Ecto neural progenitor cell (in vitro differentiated cells): ENCODE measurements around the gene CBLN1.
"Not testable (repeated sequence)": the region's sequence is repeated elsewhere in the genome, so short reads cannot be mapped to it uniquely, and the experiment has no call there.

Experiments used
- DNase-seq: peaks from one replicate; pipeline ENCODE4 v3.0.0-alpha.2; 2018; ENCODE audit warnings: low spot score

The CBLN1 gene

DNA sequence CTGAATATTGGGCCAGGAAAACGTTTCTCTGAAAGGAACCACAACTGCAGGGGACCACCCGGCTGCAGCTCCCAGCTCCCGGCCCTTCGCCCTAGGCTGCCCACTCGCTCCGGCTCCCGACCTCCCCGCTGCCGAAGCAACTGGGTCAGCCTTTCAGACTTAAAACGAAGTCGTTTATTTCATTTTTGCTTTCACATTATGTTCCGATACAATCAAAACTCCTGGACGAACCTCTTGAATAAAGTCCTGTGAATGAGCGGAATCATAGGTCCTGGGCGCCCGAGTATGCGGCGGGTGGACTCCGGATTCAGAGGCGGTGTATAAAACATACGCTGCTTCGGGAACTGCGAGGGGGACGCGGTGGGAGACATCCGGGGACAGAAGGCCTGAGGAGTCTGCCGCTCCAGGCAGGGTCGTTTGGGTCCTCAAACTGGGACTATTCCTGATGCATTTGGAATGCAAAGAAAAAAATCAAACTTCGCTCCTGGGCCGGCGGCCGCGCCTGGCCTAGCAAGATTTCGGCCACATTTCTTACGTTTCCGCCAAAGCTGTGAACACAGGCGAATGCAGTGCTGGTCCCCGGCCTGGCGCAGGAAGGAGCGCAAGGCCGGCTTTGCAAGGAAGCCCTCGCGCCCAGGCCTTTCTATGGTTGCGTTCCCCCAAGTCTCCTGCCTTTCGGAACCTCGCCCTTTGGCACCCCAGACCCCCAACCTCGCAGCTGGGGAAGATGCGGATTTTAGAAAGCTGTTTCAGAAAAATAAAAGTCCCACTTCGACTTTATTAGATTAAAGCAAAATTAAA, 3.7 kb downstream of the CBLN1 start:
- DNase-seq: no peak

DNA sequence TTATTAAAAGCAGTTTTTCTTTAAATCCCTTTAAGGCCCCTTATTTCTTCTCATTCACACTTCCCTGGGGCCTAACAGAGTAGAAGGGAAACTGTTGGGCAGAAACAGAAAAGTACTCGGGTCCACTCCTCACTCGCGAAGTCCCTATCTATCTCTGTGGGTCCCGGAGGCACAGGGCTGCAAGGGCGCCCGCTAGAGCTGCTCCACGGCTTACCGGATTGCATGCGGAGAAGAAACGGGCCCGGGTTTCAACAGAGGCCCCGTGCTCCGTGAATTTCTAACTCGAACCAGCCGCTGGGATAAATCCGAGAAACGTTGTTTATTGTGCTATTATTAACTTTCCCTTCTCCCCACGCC, 4.3 kb downstream of the CBLN1 start:
- DNase-seq: no peak

DNA sequence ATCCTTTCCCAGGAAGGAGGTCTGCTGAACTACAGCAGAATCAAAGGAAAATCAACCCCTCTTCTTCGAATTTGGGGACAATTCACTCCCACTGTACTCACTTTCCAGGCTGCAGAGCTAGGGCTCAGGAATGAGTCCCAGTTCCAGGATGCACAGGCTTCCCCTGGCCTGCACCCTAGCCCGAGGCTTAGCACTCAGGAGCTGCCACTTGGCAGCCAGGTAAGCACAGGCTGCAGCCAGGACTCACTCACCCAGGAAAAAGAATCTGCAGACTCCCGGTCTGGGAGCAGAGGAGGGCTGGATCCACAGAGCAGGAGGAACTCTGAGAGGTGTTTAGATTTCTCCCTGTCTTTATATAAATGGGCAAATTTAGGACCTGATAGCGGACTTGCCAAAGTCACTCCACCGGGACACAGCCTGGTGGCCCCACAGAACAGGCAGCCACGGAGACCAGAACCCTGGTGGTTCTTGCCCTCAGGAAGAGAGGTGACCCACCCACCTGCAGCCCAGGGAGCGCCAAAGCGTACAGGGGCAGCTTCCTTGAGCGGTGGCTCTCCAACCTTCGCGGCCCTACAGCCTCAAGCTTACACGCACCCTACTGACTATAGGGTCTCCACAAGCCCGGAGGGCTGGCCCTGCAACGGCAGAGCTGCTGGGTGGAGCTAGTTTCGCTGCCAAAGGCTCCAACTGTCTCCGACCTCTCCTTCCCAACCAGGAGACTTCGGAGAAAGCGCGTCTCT, 4.8 kb downstream of the CBLN1 start:
- no peak for DNase-seq

DNA sequence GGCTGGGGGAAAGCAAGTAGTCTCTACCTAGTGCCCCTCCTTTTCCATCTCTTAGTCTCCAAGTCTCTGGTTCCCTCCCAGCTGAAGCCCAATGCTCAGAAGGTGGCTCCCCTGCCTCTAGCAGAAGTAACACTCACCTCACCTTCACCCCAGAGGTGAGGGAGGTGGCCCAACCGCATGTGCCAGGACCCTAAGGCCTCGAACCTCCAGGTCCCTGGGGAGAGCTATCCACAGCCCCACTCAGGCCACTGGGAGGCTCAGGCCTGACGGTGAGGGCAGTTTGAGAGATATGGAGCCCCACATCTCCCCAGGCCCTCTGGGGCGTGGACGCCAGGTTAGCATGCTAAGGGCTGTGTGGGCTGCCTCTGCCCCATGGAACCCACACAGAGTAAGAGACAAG, 5.8 kb downstream of the CBLN1 start:
- DNase-seq: no peak

DNA sequence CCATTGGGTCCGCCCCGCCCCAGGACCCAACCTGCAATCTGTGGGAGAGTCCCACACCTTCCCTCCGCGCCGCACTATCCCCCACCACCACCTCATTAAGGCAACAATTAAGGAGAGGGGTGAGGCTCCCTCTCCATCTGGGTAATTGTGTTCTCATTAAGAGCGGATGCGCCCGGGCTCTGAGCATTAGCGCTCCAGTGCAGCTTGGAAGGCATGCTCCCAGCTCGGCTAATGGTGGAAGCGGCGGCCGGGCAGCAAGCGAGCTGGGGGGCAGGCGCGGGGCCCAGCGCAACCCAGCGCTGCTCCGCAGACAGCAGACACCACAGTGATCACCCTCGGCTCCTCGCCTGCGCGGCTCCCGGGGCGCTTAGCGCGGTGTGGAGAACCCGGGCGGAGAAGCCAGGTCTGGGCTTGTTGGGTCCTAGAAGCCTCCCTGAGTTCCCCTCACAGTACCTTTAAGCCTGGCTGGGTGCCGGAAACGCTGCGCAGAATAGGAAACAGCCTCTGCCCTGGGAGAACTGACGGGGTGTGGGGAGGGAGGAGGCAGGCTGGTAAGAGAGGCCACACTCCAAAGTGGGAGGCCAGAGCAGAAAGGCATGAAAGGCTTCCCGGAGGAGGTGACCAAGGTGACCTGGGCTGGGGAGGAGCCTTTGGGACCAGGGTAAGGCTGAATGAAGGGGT, 6.4 kb downstream of the CBLN1 start:
- DNase-seq: no peak

DNA sequence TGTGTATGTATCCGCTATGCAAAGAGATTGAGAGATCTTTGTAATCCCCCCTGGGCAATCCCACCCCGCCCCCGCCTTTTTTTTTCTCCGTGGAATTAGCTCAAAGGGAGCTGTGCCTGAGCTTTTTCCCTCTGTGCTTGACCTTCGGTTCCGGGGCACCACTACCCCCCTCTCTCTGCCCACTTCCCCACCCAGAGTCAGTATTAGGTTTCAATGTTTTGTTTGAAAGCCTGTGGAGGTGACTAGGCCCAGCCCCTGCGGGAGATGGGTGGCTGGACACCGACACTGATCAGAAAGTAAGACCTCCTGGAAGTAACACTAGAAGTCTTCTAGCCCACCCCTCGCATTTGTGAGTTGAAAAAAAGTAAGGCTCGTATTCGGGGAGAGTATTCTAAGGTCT, 7.0 kb downstream of the CBLN1 start:
- no peak for DNase-seq

DNA sequence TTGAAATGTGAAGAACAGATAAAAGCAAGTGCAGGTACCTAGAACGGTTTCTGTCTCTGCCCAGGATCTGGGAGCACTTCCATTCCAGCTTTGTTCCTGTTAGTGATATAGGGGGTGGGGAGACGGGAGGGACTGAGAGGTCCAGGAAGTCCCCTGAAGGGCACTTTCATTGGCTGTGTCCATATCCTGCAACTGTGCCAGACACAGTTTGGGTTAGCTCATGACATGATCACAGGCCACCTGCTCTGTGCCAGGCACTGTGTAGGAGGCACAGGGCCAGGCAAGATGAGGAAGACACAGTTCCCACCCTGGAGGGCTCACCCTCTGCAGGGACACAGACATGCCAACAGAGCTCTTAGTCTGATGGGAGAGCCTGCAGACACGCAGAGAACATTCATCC, 7.9 kb downstream of the CBLN1 start:
- no peak for DNase-seq

DNA sequence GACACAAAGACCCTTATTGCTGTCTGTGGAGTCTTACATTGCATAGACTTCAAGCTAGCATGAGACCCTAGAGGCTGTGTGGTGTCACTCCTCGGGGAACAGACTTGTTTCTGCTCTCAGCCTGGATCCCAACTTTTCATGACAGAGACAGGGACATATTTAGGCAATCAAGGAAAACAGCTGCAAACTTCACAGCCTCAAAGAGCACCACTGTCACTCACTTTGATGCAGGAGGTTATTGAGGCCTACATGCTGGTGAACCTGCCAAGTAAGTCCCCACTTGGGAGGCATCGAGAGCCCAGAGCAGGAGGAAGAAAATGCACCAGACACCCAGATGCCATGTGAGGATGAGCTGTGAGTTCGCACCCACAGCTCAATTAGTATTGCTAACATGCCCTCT, 10.3 kb downstream of the CBLN1 start:
- DNase-seq: no peak

DNA sequence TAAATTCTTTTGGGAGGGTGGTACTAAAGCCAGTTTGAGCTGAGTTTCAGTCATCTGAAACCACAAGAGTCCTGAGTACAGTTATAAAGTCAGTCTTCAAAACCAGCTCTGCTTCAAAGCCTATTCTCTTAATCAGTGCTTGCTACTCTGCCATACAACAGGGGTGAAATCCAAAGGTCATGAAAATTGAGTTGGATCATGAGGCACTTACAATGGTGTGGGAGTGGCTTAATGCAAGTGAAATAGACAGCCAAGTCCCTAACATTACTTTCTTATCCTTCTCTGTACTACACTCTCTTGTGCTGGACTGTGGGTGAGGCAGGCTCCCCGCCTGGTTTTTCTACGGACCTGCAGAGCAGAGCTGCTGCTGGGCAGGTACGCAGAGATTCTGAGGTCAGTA, 12.4 kb downstream of the CBLN1 start:
- DNase-seq: no peak

DNA sequence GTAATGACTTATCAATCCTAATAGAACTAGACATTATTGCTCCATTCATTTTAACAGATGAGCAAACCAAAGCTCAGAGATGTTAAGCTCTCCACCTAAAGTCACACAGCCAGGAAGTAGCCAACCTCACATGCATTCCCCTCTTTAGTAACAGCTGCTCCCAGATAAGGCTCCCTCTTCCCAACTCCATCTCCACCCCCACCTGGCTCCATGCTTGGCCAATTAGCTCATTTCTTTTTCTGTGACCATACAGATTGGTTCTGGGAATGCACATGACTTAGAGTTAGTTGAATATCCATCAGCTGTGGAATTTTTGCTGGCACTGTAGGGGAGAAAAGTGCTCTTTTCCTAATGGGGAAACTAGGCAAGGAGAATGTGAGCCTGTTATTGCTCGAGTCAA, 13.0 kb downstream of the CBLN1 start:
- no peak for DNase-seq

DNA sequence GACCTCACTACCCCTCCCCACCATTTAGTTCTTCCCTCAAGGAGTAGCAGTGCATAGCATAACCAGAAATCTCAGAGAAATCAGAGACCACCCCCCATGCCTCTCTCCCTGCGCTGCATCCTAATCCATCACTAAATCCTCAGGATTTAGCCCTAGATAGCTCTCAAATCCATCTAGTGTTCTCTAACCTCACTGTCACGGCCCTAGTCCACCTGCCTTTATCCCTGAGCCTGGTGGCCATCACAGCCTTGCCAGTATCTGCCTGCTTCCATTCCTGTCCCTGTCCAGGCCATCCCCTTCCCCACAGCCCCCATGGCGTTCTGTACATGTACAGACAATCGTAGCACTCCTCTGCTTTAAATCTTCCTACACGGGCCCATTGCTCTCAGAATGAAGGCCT, 19.1 kb downstream of the CBLN1 start:
- DNase-seq: no peak

DNA sequence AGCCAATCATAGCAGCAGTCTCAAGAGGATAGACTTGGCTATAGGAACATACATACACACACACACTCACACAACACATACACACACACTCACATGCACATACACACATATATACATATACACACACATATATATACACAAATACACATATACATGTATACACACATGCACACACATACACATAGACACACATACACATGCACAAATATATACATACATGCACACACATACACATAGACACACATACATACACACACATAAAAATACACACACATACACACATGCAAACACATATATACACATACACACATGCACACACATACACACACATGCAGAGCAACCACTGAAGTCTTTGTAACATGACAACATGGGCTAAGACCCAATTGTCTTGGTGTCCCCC, 19.7 kb downstream of the CBLN1 start:
- no peak for DNase-seq

DNA sequence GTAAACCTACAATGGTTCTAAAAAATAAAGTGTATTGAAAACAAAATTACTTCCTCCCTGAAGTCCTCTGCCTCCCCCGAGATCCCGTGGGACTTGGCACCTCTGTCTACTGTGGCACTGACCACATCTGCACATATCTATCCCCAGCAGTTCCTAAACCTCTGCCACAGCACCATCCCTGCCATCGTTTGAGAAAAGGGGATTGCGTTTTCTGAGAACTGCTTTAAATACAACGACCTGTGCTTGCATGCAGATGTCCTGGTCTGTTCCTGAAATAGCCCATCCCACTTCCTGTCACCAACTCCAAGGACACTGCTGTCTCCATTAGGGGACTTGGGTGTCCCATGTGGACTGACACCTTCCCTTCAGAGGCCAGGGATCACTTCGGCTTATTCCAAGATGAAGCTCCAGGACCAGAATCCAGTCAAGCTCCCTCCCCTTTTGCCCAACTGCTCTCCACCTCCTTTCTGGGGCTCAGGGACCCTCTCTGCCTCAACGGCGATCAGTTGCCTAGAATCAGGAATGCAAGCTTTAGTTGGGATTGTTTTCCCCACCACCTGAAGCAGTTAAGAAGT, 20.6 kb downstream of the CBLN1 start:
- DNase-seq: no peak

DNA sequence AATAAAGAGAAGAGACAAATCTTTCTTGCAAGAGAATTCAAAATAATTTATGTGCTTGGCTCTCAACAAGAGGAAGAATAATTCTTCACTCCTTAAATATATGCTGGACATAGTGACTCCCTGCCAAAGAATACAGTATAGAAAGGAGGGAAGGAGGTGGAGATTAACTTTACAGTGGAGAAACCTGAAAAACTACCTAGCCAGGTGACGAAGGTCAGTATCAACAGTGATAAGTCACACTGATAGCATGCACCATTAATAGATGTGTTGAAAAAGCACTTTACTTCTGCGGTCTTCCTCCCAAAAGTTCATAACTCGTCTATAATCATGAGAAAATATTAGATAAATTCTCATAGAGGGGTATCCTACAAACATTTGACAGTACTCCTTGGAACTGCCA, 21.4 kb downstream of the CBLN1 start:
- DNase-seq: no peak

DNA sequence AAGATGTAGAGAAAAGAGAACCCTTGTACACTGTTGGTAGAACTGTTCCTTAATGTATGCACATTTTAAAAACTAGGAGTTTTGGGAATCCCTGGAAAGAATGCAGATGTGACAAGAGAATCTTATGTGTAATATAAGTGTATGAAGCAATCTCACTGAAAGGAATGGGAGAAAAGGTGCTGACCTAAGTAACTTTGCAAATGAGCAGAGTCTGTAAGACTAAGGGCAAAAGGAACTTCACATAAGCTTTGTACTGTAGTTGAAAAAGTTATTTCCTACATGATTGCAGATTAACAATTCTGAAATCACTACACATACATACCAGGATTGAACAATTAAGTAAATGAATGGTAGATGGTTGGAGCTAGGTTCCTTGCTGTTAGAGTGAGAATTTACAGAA, 22.3 kb downstream of the CBLN1 start:
- no peak for DNase-seq

DNA sequence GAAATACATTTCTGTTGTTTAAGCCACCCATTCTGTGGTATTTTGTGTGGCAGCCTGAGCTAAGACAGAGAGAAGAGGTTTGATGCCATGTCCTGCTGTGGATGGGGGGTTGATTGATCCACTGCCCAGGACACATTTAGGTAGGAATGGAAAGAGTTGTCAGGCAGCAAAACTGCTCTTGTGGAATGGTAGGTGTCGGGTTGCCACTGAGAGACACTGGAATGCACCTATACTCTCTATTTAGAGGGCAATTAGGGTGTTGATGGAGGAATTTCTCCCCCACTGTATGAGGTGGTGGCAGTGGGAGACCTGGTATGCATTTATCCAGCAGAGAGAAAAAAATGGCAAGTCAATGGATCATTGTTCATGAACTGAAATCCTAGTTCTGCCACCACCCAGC, 30.9 kb downstream of the CBLN1 start:
- DNase-seq: no peak

DNA sequence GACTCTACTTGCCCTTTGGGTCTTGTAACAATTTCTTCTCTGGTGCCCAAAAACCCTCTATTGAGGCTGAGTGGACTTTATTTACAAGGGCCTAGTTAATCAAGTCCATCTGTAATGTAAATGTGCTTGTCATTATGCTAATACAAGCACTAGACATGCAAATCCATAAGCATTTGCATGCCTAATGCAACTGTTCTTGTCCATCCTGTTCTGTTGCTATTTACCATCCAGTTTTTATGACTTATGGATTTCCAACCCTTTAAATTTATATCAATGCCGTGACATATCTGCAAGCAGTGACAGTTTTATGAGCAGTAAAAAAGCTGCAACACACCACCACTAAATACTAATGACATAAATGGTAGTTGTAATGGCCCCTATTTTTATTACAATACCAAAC, 33.4 kb downstream of the CBLN1 start:
- DNase-seq: no peak

DNA sequence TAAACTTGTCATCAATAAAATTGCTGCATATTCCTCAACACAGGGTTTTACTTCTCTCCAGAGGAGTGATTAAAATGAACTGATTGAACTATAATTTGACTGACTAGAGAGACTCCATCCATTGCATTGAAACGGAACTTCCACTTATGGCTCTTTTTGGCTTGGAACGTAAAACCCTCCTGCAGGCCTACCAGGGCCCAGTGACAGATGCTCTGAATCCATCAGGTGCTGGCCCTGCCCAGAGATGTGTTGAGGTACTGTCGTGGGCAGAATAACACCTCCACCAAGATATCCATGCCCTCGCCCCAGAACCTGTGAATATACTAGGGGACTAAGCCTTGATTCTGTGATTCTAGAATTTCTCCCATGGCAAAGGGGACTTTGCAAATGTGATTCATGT, 45.4 kb downstream of the CBLN1 start:
- no peak for DNase-seq

DNA sequence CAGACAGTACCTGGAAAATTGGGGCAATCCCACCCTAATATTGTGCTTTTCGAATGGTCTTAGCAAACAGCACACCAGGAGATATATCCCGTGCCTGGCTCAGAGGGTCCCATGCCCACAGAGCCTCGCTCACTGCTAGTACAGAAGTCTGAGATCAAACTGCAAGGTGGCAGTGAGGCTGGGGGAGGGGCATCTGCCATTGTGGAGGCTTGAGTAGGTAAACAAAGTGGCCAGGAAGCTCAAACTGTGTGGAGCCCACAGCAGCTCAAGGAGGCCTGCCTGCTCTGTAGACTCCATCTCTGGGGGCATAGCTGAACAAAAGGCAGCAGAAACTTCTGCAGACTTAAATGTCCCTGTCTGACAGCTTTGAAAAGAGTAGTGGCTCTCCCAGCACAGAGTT, 53.3 kb downstream of the CBLN1 start:
- DNase-seq: not testable (repeated sequence)
